Vagina (tissue), 2 donors: ENCODE results near the gene PRKAR1B.

Experiments
- CTCF ChIP-seq, 3 experiments: fragments of 450-650 bp in 2 of 3; fragments of 200-600 bp in 1 of 3; sonication (generic) in 1 of 3; IDR thresholded peaks; one replicate each; pipeline ENCODE4 v1.5.1; 2017 to 2019; ENCODE audit warnings: antibody characterized with exemption in 3 of 3, mild to moderate bottlenecking in 2 of 3, moderate library complexity in 2 of 3
- POLR2A ChIP-seq, 2 donors: fragments of 450-650 bp; IDR thresholded peaks; one replicate each; pipeline ENCODE4 v1.6.1; 2017; ENCODE audit warnings: antibody characterized with exemption in 2 of 2, mild to moderate bottlenecking in 2 of 2, moderate library complexity in 2 of 2
- POLR2AphosphoS5 ChIP-seq, 2 donors: sonication (generic); formaldehyde crosslinking; IDR thresholded peaks; one replicate each; pipeline ENCODE4 v1.9.0; 2017; ENCODE audit warnings: antibody characterized with exemption in 2 of 2, mild to moderate bottlenecking in 2 of 2, low read depth in 1 of 2; ENCODE audit not compliant: insufficient read depth in 1 of 2

GRCh38 chr7:635227-635626 lies 91.9 kb downstream of the PRKAR1B start:
- no peak for TF ChIP-seq CTCF (IDR thresholded peaks at IDR 0.05)
- TF ChIP-seq POLR2AphosphoS5 (IDR thresholded peaks at IDR 0.05; ENCODE audit: insufficient read depth in 1 of 2, low read depth in 1 of 2), result no peak
- no peak for TF ChIP-seq POLR2A (IDR thresholded peaks at IDR 0.05)
